NCI-H82 (cell line): ENCODE measurements around the gene MRPL1.
A peak's percentile ranks its signal among the peaks of the same experiment; 100 is the strongest.

ENCODE experiments used
- DNase-seq: peaks from one replicate; lab custom pipeline; 2025; lab: John Stamatoyannopoulos, UW

Gene MRPL1

GRCh38 chr4:77849278-77849965, 13.2 kb upstream of the MRPL1 start:
- DNase-seq = no peak

GRCh38 chr4:77852892-77853495, 9.6 kb upstream of the MRPL1 start:
- DNase-seq = no peak

- no peak for DNase-seq
Observed at GRCh38 chr4:77854431-77855111, 8.1 kb upstream of the MRPL1 start.

- DNase-seq = no peak
Observed at GRCh38 chr4:77856152-77856551, 6.5 kb upstream of the MRPL1 start.

- peak; percentile 4 for DNase-seq
Observed at GRCh38 chr4:77859256-77859655, 3.4 kb upstream of the MRPL1 start.

GRCh38 chr4:77861495-77861894, 1.1 kb upstream of the MRPL1 start:
- no peak for DNase-seq

GRCh38 chr4:77863341-77863740, 711 bp downstream of the MRPL1 start:
- DNase-seq = peak; percentile 23

- no peak for DNase-seq
Observed at GRCh38 chr4:77865259-77865658, 2.6 kb downstream of the MRPL1 start.

GRCh38 chr4:77872723-77873445, 10.3 kb downstream of the MRPL1 start:
- no peak for DNase-seq

GRCh38 chr4:77877167-77877566, 14.5 kb downstream of the MRPL1 start:
- DNase-seq = no peak

- no peak for DNase-seq
Observed at GRCh38 chr4:77877771-77878565, 15.3 kb downstream of the MRPL1 start.

GRCh38 chr4:77880784-77881183, 18.2 kb downstream of the MRPL1 start:
- DNase-seq = no peak

GRCh38 chr4:77881460-77882295, 19.0 kb downstream of the MRPL1 start:
- no peak for DNase-seq

GRCh38 chr4:77893451-77893850, 30.8 kb downstream of the MRPL1 start:
- no peak for DNase-seq

GRCh38 chr4:77899607-77900006, 37.0 kb downstream of the MRPL1 start:
- no peak for DNase-seq

- DNase-seq = no peak
Observed at GRCh38 chr4:77903186-77903585, 40.6 kb downstream of the MRPL1 start.

- DNase-seq = no peak
Observed at GRCh38 chr4:77905651-77906263, 43.1 kb downstream of the MRPL1 start.

- no peak for DNase-seq
Observed at GRCh38 chr4:77910676-77911075, 48.0 kb downstream of the MRPL1 start.

- no peak for DNase-seq
Observed at GRCh38 chr4:77911091-77911490, 48.5 kb downstream of the MRPL1 start.

- no peak for DNase-seq
Observed at GRCh38 chr4:77911842-77912450, 49.3 kb downstream of the MRPL1 start.
